NCI-H524 (cell line): ENCODE data around the gene SPON2.

ENCODE experiments used
- DNase-seq, 2 experiments: peaks; one replicate each; lab custom pipeline; 2025; lab: John Stamatoyannopoulos, UW

Gene SPON2

DNA sequence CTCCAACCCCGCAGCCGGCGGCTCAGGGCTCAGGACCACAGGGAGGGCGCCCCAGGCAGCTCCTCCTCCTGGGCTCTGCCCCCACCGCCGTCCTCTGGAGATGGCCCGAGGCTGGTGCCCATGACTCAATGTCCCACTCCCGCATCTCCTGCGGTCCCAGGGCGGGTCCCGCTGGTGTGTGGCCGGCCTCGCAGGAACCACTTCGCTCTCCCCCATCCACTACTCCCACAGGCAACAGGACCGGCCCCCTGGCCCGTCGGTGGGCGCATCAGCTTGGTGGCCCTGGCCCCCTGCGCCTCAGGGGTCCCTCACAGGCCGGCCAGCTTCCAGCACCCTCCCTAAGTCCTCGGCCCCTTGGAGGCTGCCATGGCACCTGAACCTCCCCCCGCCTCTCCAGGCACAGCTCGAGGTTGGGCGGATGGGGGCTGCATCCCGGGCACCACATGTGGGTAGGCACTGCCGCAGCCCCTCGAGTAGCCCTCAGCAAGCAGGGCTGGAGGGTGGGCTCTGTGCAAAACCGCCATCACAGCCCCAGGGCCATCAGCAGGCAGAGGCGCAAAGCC, 22.8 kb upstream of the SPON2 start:
- DNase-seq, result no peak

DNA sequence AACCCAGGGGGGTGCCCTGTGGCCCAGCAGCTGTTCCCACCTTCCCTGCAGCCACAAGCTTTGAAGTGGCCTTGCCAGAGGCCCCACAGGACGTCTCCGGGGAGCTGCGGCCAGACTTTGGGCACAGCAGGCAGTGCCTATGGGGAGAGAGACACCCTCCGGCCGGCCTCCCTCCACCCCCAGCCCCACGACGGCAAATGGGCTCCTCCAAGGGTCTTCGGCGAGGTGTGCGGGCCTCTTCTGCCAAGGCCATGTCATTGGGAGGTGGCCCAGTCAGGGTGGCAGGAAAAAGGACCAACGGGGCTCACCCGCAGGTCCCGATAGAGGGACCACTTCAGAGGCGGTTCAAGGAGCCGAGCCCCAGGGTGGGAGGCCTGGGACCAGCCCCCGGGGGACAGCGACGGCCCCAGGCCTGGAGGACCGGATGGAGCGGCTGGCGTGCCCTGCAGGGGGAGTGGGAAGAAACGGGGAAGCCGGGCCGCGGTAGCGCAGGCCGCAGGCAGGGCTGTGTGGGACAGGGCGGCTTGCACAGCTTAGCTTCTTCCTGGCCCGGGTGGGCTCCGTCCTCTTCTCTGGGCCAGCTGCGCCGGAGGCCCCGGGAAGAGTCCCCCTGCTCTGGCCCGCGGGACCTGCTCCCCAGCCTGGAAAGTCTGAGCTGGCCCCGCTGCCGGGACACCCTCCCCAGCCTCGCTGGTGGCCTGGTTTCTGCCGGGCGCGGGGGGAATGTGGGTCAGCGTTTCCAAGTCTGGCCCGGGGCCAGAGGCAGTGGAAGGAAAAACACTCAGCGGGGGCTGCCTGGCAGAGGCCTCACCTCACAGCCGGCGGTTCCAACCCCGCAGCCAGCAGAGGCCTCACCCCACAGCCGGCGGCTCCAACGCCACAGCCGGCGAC, 21.9 kb upstream of the SPON2 start:
- DNase-seq, result peak in 1 of 2 experiments; percentile 49

DNA sequence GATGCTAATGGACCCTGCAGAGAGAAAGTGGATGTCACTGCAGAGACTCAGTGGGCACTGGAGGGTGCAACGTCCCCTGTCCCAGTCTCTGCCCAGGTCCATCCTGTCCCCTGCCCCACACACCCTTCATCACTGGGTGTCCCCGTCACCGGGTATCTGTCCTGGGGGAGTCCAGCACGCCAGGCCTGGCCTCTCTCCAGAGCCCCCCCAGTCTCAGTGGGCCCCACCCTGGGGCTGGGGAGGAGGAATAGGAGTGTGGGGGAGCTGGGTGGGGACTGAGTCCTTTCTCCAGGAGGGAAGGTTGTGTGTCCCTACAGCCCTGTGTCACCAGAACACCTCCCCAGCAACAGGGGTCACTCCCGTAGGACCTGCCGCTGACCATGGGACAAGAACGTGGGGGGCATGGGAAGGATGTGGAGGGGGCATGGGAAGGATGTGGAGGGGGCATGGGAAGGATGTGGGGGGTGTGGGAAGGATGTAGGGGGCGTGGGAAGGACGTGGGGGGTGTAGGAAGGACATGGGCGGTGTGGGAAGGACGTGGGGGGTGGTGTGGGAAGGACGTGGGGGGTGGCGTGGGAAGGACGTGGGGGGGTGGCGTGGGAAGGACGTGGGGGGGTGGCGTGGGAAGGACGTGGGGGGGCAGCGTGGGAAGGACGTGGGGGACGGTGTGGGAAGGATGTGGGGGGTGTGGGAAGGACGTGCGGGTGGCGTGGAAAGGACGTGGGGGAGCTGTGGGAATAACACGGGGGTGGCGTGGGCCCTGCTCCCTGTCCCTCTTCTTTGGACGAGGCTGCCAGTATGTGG, 21.0 kb upstream of the SPON2 start:
- DNase-seq, result no peak

DNA sequence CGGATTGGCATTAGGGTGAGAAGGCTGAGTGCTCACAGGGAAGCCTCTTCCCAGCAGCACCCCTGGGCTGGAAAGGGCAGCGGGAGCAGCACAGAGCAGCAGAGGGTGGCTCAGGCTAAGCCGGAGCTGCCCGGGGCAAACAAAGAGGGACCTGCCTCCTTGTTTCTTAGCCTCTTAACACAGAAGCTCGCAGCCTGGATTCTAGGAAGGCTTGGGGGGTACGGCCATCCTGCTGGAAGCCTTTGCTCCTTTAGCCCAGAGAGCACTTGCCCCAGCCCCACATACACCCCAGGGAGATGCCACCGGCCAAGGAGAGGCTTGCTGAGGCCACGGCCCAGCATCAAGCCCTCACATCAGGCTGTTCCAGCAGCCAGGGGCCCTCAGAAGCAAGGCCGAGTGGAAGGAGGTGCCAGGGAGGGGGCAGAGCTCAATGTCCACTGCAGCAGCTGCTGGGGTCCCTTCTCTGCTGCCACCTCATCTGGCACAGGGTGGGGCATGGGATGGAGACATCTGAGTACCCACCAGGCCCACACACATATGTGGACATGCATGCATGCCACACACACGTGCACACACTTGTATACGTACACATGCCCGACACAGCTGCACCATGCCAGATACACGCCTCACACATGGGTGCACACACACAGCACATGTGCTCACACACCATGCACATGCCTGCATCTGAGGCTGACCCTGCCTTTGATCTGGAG, 20.3 kb upstream of the SPON2 start:
- DNase-seq, result no peak

DNA sequence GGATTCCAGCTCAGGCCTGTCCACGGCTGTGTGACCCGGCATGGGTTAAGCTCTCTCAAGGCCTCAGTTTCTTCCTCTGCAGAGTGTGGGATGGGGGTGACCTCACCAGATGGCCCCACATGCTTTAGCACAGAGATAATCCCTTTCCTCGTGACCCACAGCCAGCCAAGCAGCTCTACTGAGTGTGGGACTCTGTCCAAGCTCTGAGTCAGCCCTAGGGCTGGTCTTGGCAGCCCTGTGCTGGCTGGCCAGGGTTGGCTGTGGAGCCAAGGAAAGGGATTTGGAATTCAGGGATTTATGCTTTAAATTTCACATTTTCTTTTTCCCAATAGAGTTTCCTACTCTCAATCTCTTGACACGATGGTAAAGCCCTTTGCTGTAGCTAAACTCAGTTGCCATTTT, 19.7 kb upstream of the SPON2 start:
- DNase-seq, result no peak

DNA sequence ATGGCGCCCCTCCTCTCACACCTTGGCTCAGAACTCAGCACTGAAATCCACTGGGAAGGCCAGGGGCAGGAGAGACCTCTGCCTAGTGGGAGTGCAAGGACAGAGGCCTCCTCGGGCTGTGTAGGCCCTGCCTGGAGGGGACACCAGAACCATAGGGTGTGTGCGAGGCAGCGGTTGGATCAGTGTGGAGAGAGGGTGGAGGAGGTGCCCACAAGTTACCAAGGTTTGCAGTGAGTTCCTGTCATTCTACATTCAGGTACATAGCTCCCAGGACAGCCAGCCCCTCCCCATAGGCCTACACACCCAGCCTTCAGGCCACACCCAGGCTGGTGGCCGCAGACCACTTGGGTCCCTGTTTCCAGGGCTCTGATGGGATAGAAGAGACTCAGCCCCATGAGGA, 19.2 kb upstream of the SPON2 start:
- no peak for DNase-seq

DNA sequence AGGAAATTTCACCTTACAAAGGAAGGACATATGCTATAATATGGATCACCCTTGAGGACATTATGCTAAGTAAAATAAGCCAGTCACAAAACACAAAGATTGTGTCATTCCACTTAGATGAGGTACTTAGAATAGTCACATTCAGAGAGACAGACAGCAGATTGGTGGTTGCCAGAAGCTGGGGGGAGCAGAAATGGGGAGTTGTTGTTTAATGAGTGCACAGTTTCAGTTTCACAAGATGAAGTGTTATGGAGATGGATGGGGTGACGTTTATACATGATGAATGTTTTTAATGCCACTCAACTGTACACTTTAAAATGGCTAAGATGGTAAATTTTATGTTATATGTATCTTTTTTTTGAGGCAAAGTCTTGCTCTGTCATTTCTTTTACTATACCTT, 14.8 kb upstream of the SPON2 start:
- DNase-seq, result no peak

DNA sequence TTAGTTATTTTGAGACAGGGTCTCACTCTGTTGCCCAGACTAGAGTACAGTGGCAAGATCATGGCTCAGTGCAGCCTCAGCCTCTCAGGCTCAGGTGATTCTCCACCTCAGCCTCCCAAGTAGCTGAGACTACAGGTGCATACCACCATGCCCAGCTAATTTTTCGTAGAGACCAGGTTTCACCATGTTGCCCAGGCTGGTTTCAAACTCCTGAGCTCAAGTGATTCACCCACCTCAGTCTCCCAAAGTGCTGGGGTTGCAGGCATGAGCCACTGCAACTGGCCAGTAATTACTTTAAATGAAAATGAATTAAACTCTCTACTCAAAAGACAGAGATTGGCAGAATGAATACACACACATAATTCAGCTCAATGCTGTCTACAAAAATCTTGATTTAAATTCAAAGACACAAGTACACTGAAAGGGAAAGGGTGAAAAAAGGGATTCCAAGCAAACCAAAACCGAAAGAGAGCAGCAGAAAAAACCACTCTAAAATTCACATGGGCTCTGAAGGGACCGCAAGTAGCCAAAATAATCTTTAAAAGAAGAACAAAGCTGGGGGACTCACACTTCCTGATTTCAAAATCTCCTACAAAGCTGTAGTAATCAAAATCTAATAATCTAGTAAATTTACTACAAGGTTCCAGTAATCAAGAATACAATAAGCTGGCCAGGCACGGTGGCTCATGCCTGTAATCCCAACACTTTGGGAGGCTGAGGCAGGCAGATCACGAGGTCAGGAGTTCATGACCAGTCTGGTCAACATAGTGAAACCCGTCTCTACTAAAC, 11.8 kb upstream of the SPON2 start:
- DNase-seq, result no peak

DNA sequence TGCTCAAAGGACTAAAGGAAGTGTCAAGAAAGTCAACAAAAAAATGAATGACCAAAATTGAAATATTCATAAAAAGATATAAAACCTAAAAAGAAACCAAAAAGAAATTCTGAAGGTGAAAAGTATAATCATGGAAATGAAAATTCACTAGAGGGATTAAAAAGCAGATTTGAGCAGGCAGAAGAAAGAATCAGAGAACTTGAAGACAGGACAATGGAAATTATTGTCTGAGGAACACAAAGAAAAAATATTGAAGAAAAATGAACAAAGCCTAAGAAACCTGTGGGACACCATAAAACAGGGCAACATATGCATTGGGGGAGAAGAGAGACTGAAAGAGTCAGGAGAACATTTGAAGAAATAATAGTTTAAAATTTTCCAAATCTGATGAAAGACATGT, 9.9 kb upstream of the SPON2 start:
- DNase-seq, result no peak

- DNase-seq, result no peak
Measured at GRCh38 chr4:1180663-1181062, 8.3 kb upstream of the SPON2 start.

- no peak for DNase-seq
Measured at GRCh38 chr4:1179976-1180375, 7.6 kb upstream of the SPON2 start.

- DNase-seq, result no peak
Measured at GRCh38 chr4:1179089-1179441, 6.7 kb upstream of the SPON2 start.

GRCh38 chr4:1178300-1179088, 6.1 kb upstream of the SPON2 start:
- DNase-seq, result peak; percentile 62 to 80

DNA sequence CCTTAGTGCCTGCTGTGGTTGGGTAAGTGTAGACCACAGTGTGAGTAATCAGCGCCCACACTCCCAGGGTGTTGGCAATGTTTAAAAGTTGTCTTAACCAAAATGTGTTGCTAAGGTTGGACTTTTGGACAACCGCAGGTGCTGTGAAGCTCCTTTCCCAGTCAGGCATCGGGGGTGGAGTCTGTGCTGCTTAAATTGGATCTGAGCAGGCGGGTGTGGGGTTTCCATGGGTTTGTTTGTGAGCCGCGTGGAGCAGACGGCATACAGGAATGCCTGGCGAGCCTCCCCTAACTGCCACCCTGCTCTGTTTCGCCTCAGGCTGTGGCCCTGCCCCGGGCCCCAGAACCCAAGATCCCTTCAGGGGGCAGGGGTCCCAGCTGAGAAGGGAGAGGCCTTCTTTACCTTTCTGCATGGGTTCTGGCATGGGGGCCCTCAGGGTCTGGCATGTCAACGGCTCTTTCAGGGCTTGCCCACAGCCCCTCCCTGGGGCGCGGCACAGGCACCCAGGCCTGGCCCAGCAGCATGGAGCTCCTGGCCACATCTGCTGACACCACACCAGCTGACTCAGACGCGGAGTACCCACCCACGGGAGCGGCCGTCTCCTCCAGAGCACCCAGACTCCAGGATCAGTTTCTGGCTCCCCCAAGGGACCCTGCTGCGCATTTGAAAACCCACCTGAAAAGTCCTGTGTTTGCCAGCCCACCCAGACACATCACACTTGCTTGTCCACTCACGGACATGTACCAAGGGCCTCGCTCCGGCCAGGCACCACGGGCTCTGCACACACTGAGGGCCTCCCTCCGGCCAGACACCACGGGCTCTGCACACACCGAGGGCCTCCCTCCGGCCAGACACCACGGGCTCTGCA, 5.1 kb upstream of the SPON2 start:
- no peak for DNase-seq

- no peak for DNase-seq
Measured at GRCh38 chr4:1176398-1177273, 4.3 kb upstream of the SPON2 start.

DNA sequence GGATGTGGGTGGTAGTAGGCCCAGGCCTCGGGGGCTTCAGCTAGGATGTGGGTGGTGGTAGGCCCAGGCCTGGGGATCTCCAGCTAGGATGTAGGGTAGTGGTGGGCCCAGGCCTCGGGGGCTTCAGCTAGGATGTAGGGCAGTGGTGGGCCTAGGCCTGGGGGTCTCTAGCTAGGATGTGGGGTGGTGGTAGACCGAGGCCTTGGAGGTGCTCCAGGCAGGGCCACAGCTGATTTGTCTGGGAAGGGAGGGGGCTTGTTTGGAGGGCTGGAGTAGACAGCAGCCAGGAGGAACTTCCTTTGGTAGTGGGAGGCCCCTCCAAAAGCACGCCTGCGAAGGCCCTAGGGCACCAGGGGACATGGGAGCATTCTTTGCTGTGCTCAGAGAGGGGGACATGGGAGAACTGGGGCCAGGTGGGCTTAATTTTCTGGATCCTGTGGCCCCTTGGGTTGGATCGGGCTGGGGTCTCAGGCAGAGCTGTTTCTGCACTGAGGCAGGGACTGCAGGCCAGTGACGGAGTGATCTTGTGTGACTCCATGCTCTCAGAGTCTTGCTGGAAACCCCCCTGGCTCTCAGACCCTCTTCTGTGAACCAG, 3.3 kb upstream of the SPON2 start:
- DNase-seq, result no peak

- no peak for DNase-seq
Measured at GRCh38 chr4:1174941-1175634, 2.7 kb upstream of the SPON2 start.
